H9 (cell line): Measurements from ENCODE around the gene MT2A. TPM values are rescaled to one million over a fixed set of nuclear protein-coding genes. Genes with fewer than 3 reads are reported as not detected.

Experiments used
- DNase-seq: peaks from one replicate; pipeline ENCODE4 v3.0.0-alpha.2; 2017
- H2AFZ ChIP-seq: one replicate; pipeline ENCODE4 v1.6.1; 2013; ENCODE audit warnings: mild to moderate bottlenecking, low read length, control low read depth, moderate library complexity
- H2AK5ac ChIP-seq: 2 replicates; pipeline ENCODE4 v1.6.1; 2013; ENCODE audit warnings: low read length, control low read depth, mixed read lengths; ENCODE audit not compliant: insufficient read length
- H2BK120ac ChIP-seq: one replicate; pipeline ENCODE4 v1.6.1; 2013; ENCODE audit warnings: low read depth, mild to moderate bottlenecking, low read length, control low read depth, inconsistent platforms; ENCODE audit not compliant: poor library complexity, severe bottlenecking
- H2BK12ac ChIP-seq: 2 replicates; pipeline ENCODE4 v1.6.1; 2013; ENCODE audit warnings: low read length, control low read depth, mixed read lengths, low read depth; ENCODE audit not compliant: insufficient read length
- H2BK15ac ChIP-seq: 2 replicates; pipeline ENCODE4 v1.6.1; 2013; ENCODE audit warnings: low read depth, low read length, control low read depth
- H2BK20ac ChIP-seq: one replicate; pipeline ENCODE4 v1.6.1; 2013; ENCODE audit warnings: low read depth, mild to moderate bottlenecking, low read length, control low read depth, inconsistent platforms; ENCODE audit not compliant: poor library complexity, severe bottlenecking
- H2BK5ac ChIP-seq: 2 replicates; pipeline ENCODE4 v1.6.1; 2013; ENCODE audit warnings: low read length, control low read depth, mixed read lengths; ENCODE audit not compliant: insufficient read length
- H3K14ac ChIP-seq: 2 replicates; pipeline ENCODE4 v1.6.1; 2013; ENCODE audit warnings: low read length, control low read depth; ENCODE audit not compliant: insufficient read depth
- H3K18ac ChIP-seq: 2 replicates; pipeline ENCODE4 v1.6.1; 2013; ENCODE audit warnings: low read depth, mild to moderate bottlenecking, mixed read lengths, low read length, control low read depth; ENCODE audit not compliant: insufficient read length
- H3K23ac ChIP-seq: 2 replicates; pipeline ENCODE4 v1.6.1; 2013; ENCODE audit warnings: low read length, control low read depth, mixed read lengths, low read depth; ENCODE audit not compliant: insufficient read length
- H3K23me2 ChIP-seq: 2 replicates; pipeline ENCODE4 v1.6.1; 2013; ENCODE audit warnings: low read depth, mild to moderate bottlenecking, mixed read lengths, low read length, control low read depth; ENCODE audit not compliant: insufficient read length, poor library complexity, severe bottlenecking
- H3K27ac ChIP-seq: 2 replicates; pipeline ENCODE4 v1.5.1; 2013; ENCODE audit warnings: low read length, control low read depth, mixed read lengths, low read depth; ENCODE audit not compliant: insufficient read length
- H3K27me3 ChIP-seq: 2 replicates; pipeline ENCODE4 v1.6.1; 2013; ENCODE audit warnings: low read length, control low read depth, inconsistent platforms; ENCODE audit not compliant: insufficient read depth
- H3K4ac ChIP-seq: 2 replicates; pipeline ENCODE4 v1.6.1; 2013; ENCODE audit warnings: low read depth, mild to moderate bottlenecking, control low read depth, inconsistent platforms, low read length, moderate library complexity
- H3K4me1 ChIP-seq: 2 replicates; pipeline ENCODE4 v1.6.1; 2013; ENCODE audit warnings: low read length, control low read depth, inconsistent platforms; ENCODE audit not compliant: insufficient read depth
- H3K4me2 ChIP-seq: 2 replicates; pipeline ENCODE4 v1.6.1; 2013; ENCODE audit warnings: low read length, control low read depth, mixed read lengths; ENCODE audit not compliant: insufficient read length, insufficient read depth
- H3K56ac ChIP-seq: 2 replicates; pipeline ENCODE4 v1.6.1; 2013; ENCODE audit warnings: low read depth, mild to moderate bottlenecking, mixed read lengths, low read length, control low read depth; ENCODE audit not compliant: insufficient read length
- H3K79me1 ChIP-seq: 2 replicates; pipeline ENCODE4 v1.6.1; 2013; ENCODE audit warnings: low read depth, mild to moderate bottlenecking, moderate library complexity, low read length, control low read depth, inconsistent platforms; ENCODE audit not compliant: insufficient read depth, poor library complexity, severe bottlenecking
- H3K79me2 ChIP-seq: 2 replicates; pipeline ENCODE4 v1.6.1; 2013; ENCODE audit warnings: low read length, control low read depth, inconsistent platforms; ENCODE audit not compliant: insufficient read depth
- H3K9ac ChIP-seq: 2 replicates; pipeline ENCODE4 v1.6.1; 2013; ENCODE audit warnings: low read length, control low read depth, mixed read lengths; ENCODE audit not compliant: insufficient read length; ENCODE audit errors: extremely low read depth
- H3K9me3 ChIP-seq: one replicate; pipeline ENCODE4 v1.6.1; 2013; ENCODE audit warnings: low read depth, low read length, inconsistent platforms; ENCODE audit not compliant: control insufficient read depth
- H3T11ph ChIP-seq: one replicate; pipeline ENCODE4 v1.6.1; 2013; ENCODE audit warnings: mild to moderate bottlenecking, low read length, control low read depth, inconsistent platforms
- H4K20me1 ChIP-seq: one replicate; pipeline ENCODE4 v1.6.1; 2013; ENCODE audit not compliant: control insufficient read depth, insufficient read length, insufficient read depth
- H4K5ac ChIP-seq: 2 replicates; pipeline ENCODE4 v1.6.1; 2013; ENCODE audit warnings: low read depth, mild to moderate bottlenecking, mixed read lengths, low read length, control low read depth; ENCODE audit not compliant: insufficient read length
- H4K8ac ChIP-seq: replicated peaks from 2 replicates; pipeline ENCODE4 v1.6.1; 2013; ENCODE audit warnings: low read length, control low read depth, mixed read lengths, low read depth; ENCODE audit not compliant: insufficient read length
- H4K91ac ChIP-seq: 2 replicates; pipeline ENCODE4 v1.6.1; 2013; ENCODE audit warnings: low read depth, mild to moderate bottlenecking, moderate library complexity, mixed read lengths, low read length, control low read depth; ENCODE audit not compliant: insufficient read length
- H3K27ac Mint-ChIP-seq, 3 experiments: 2 replicates in 2 of 3; 3 replicates in 1 of 3; pipeline ENCODE4 v1.8.0; 2020 to 2021; ENCODE audit warnings: mixed read lengths in 3 of 3, mild to moderate bottlenecking in 1 of 3, moderate library complexity in 1 of 3
- H3K27me3 Mint-ChIP-seq: 2 replicates; pipeline ENCODE4 v1.8.0; 2021; ENCODE audit warnings: low read depth, mild to moderate bottlenecking, moderate library complexity, mixed read lengths
- H3K36me3 Mint-ChIP-seq, 3 experiments: 2 replicates in 2 of 3; 3 replicates in 1 of 3; pipeline ENCODE4 v1.8.0; 2020 to 2021; ENCODE audit warnings: low read depth in 3 of 3, mixed read lengths in 3 of 3; ENCODE audit not compliant: insufficient read depth in 1 of 3
- H3K4me1 Mint-ChIP-seq, 2 experiments: 2 replicates each; pipeline ENCODE4 v1.8.0; 2020; ENCODE audit warnings: mixed read lengths in 2 of 2
- H3K4me3 Mint-ChIP-seq, 2 experiments: 2 replicates in 1 of 2; 3 replicates in 1 of 2; pipeline ENCODE4 v1.8.0; 2020 to 2021; ENCODE audit warnings: mild to moderate bottlenecking in 2 of 2, mixed read lengths in 2 of 2, moderate library complexity in 1 of 2
- H3K9me3 Mint-ChIP-seq, 2 experiments: 2 replicates in 1 of 2; 3 replicates in 1 of 2; pipeline ENCODE4 v1.8.0; 2020; ENCODE audit warnings: mild to moderate bottlenecking in 2 of 2, mixed read lengths in 2 of 2, moderate library complexity in 1 of 2
- WGBS: extraction: QIAGEN DNeasy Blood & Tissue Kit; methylation state at CpG from one replicate; pipeline ENCODE4 v1.1.7; 2013; ENCODE audit warnings: missing lambda C conversion rate, low lambda C conversion rate, mixed read lengths; ENCODE audit not compliant: insufficient read length; ENCODE audit errors: extremely low coverage; 5-methylcytosine and 5-hydroxymethylcytosine counted together
- total RNA-seq: library from RNA; stranded (reverse); gene quantifications from 2 replicates; pipeline ENCODE4 v1.2.1, GENCODE V29; 2021
- TF ChIP-seq, protein P1 (sequence below): fragments of 200-600 bp; sonication (generic); conservative IDR thresholded peaks from 3 replicates; pipeline ENCODE4 v1.8.0; 2021; ENCODE audit warnings: antibody characterized with exemption, mild to moderate bottlenecking

MT2A gene
- total RNA-seq, 1 experiment from 2014 or later, result 63.1 TPM

- H3K9ac ChIP-seq, result no peak overlapping the region
- H3K4me1 ChIP-seq, result no peaks in the 10 kb centered on the region; the same call in 1 of the 2 replicates
- no peak overlapping the region for H2AK5ac ChIP-seq
- no peak overlapping the region for H3K18ac ChIP-seq
- H3K27me3 ChIP-seq, result peaks cover 65% of the 10 kb centered on the region
- H3T11ph ChIP-seq, result no peak overlapping the region
- TF ChIP-seq, protein P1, sequence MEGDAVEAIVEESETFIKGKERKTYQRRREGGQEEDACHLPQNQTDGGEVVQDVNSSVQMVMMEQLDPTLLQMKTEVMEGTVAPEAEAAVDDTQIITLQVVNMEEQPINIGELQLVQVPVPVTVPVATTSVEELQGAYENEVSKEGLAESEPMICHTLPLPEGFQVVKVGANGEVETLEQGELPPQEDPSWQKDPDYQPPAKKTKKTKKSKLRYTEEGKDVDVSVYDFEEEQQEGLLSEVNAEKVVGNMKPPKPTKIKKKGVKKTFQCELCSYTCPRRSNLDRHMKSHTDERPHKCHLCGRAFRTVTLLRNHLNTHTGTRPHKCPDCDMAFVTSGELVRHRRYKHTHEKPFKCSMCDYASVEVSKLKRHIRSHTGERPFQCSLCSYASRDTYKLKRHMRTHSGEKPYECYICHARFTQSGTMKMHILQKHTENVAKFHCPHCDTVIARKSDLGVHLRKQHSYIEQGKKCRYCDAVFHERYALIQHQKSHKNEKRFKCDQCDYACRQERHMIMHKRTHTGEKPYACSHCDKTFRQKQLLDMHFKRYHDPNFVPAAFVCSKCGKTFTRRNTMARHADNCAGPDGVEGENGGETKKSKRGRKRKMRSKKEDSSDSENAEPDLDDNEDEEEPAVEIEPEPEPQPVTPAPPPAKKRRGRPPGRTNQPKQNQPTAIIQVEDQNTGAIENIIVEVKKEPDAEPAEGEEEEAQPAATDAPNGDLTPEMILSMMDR, result no peak
- Mint-ChIP-seq H3K27ac (no peak overlapping the region), H3K36me3 (peaks cover 4 to 8% (median 5%) of the 10 kb centered on the region in 3 experiments; a peak in 6 of 7 replicates), H3K9me3 (peaks cover 3 to 15% of the 10 kb centered on the region in 2 experiments; a peak in 3 of 5 replicates), H3K27me3 (peaks cover 94% of the 10 kb centered on the region), H3K4me1 (peaks cover 34 to 40% of the 10 kb centered on the region in 2 experiments), H3K4me3 (peak overlapping the region in 1 of 2 experiments; percentile 83; a peak in 1 of 5 replicates)
- no peaks in the 10 kb centered on the region for H3K79me1 ChIP-seq
- H2BK12ac ChIP-seq, result no peak overlapping the region
- whole genome bisulfite sequencing, result no CpG with 5 or more reads among the region's 7 CpGs
- no peaks in the 10 kb centered on the region for H3K79me2 ChIP-seq
- H3K56ac ChIP-seq, result no peak overlapping the region
- no peak overlapping the region for H3K14ac ChIP-seq
- H4K8ac ChIP-seq, result no peak overlapping the region
- H4K20me1 ChIP-seq, result no peaks in the 10 kb centered on the region
- H3K4me2 ChIP-seq, result no peak overlapping the region
- no peak overlapping the region for H2BK5ac ChIP-seq
- no peak for DNase-seq
- H4K91ac ChIP-seq, result no peak overlapping the region
- H3K27ac ChIP-seq, result no peak overlapping the region
- no peak overlapping the region for H2AFZ ChIP-seq
- peaks cover 6% of the 10 kb centered on the region for H3K9me3 ChIP-seq
- no peak overlapping the region for H4K5ac ChIP-seq
- no peak overlapping the region for H2BK20ac ChIP-seq
- no peak overlapping the region for H3K4ac ChIP-seq
- H2BK120ac ChIP-seq, result no peak overlapping the region
- H3K23ac ChIP-seq, result no peak overlapping the region
- no peak overlapping the region for H2BK15ac ChIP-seq
- H3K23me2 ChIP-seq, result peaks cover 9% of the 10 kb centered on the region
These were observed 18.3 kb downstream of the MT2A start for GRCh38 chr16:56626685-56627084.
